Activated CD4-positive, alpha-beta T cell treated with anti-CD3 and anti-CD28 coated beads, Interleukin-2, amount 10 ng/mL, durations not matched to agents 7 days and 5 days (primary cell): ENCODE results near the gene AGPAT2. TPM values are rescaled to one million over a fixed set of nuclear protein-coding genes. Genes with fewer than 3 reads are reported as not detected.

Experiments used
- CTCF ChIA-PET: fragments of 350-600 bp; sonication (Branson Sonifier 250); formaldehyde crosslinking; loops from one replicate; lab custom pipeline; 2021; ENCODE audit warnings: antibody characterized with exemption; lab: Charles Lee
- POLR2A ChIA-PET: fragments of 350-600 bp; sonication (Branson Sonifier 250); formaldehyde crosslinking; loops from one replicate; lab custom pipeline; 2021; ENCODE audit warnings: antibody characterized with exemption; lab: Charles Lee
- DNase-seq: peaks from one replicate; pipeline ENCODE4 v3.0.0-alpha.2; 2020
- H3K27ac Mint-ChIP-seq: one replicate; pipeline ENCODE4 v1.8.0; 2021; ENCODE audit warnings: mild to moderate bottlenecking, moderate library complexity, mixed read lengths
- H3K27me3 Mint-ChIP-seq: one replicate; pipeline ENCODE4 v1.8.0; 2021; ENCODE audit warnings: mixed read lengths
- H3K36me3 Mint-ChIP-seq: one replicate; pipeline ENCODE4 v1.8.0; 2021; ENCODE audit warnings: low read depth, mixed read lengths
- H3K4me1 Mint-ChIP-seq: one replicate; pipeline ENCODE4 v1.8.0; 2021; ENCODE audit warnings: mixed read lengths
- H3K4me3 Mint-ChIP-seq: one replicate; pipeline ENCODE4 v1.8.0; 2021; ENCODE audit warnings: mild to moderate bottlenecking, moderate library complexity, mixed read lengths
- H3K9me3 Mint-ChIP-seq: one replicate; pipeline ENCODE4 v1.8.0; 2021; ENCODE audit warnings: mixed read lengths
- total RNA-seq, 2 experiments: library from RNA; stranded (reverse); gene quantifications; one replicate each; pipeline ENCODE4 v1.2.3, GENCODE V29; 2021

The AGPAT2 gene
- total RNA-seq, 2 experiments from 2014 or later = 15.0 to 17.0 TPM

DNA sequence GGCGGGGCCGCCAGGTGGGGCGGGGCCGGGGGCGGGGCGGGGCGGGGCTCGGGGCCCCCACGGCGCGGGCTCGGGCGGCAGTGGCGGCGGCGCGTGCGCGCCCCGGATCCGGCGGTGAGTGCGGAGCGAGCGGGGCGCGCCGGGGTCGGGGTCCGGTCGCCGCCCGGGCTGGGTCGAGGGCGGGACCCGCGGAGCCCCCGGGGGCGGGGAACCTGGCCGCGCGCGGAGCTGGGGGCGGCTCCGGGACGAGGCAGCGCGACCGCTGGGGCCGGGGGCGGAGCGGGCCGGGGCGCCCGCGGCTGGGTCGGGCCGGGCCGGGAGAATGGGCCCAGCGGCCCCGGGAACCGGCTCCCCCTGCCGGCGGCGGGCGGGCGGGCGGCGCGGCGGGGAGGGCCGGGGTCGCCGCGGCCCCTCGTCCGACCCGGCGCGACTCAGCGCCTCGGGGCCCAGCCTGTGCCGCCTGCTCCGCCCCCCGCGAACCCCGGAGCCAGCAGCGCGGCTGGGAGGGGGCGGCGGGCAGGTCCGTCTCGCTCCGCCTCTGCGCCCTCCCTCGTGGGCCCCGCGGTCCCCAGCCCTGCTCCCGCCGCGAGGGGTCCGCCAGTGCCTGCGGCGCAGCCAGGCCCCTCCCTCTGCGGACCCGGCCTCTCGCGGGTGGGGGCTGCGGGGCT lies 21.4 kb downstream of the AGPAT2 start:
- DNase-seq = no peak
- Mint-ChIP-seq H3K9me3 (no peaks in the 10 kb centered on the region), H3K27ac (no peak overlapping the region), H3K4me1 (peaks cover 7% of the 10 kb centered on the region), H3K4me3 (no peak overlapping the region), H3K27me3 (peaks cover 9% of the 10 kb centered on the region), H3K36me3 (no peaks in the 10 kb centered on the region)
- POLR2A ChIA-PET = no interaction called here
- CTCF ChIA-PET = interaction anchor here (0.6 kb wide), 1 partner anchor 178 kb away, joined by 3 read pairs; no protein-coding TSS in a partner anchor

DNA sequence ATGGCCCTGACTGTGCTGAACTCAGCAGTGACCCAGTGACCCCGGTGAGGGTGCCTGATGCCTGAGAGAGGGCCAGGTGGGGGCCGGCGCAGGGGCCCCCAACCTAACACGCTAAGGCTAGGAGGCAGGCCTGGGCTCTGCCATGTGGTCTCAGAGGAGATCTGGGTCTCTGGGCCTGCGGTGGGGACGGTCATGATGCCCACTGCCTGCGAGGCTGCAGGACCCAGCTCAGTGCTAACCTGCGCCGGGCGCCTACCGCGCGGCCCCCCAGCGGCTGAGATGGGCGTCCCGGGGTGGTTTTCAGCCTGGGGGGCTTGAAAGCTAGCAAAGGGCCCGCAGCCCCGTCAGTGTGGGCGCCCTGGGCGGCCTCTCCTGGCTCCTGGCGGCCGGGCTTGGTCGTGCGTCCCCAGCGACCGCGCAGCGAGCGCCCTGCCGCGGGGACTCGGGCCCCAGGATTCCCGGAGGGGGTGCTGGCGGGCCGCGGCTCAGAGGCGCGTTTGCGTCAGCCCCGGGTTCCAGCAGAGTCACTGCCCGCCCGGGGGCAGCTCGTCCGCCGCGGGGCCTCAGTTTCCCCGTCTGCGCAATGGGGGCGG lies 22.1 kb downstream of the AGPAT2 start:
- Mint-ChIP-seq H3K27ac (no peak overlapping the region), H3K4me1 (peaks cover 7% of the 10 kb centered on the region), H3K27me3 (peaks cover 13% of the 10 kb centered on the region), H3K4me3 (peak overlapping the region; percentile 73), H3K9me3 (no peaks in the 10 kb centered on the region), H3K36me3 (no peaks in the 10 kb centered on the region)
- ChIA-PET POLR2A (no interaction called here), CTCF (interaction anchor here (0.6 to 1.8 kb wide), 3 partner anchors 14 to 369 kb away, joined by 3 to 6 read pairs (median 3); no protein-coding TSS in a partner anchor)
- no peak for DNase-seq

DNA sequence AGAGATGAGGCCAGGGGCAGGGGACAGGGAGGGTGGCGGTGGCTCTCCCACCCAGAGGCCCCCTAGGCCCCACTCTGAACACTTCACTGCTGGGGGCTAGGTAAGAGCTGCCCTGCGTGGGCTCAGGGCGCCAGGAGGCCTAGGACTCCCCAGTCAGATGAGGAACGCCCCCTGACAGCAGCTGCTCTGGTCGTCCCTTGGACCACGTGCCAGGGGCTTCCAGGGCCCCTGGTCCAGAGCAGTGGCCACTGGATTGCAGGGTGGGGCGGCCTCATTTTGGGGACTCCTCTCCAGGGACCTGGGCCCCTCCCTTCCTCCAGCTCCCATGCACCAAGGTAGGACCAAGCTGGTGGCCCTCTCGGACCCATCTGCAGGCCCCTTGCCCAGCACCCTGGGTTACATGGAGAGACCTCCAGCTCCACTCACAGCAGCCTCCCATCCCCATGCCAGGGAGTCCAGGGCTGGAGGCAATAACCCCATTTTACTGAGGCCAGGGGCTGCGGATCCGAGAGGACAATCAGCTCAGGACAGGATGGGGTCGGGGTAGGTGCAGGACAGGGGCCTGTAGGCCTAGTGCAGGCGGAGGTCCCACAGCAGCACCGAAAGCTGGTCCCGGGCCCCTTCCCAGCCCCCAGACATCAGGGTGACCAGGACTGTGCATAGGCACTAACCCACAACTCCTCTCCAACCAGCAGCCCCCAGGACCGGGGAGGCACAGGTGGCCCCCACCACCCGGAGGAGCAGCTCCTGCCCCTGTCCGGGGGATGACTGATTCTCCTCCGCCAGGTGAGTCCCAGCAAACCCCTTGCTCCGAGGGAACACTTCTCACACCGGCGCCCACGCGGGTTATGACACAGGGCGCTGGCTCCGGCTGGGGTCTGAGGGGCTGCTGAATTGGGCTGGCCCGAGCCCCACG lies 23.0 kb downstream of the AGPAT2 start:
- peaks cover 7% of the 10 kb centered on the region for H3K4me1 Mint-ChIP-seq
- H3K27me3 Mint-ChIP-seq = peaks cover 13% of the 10 kb centered on the region
- no peak for DNase-seq
- no peaks in the 10 kb centered on the region for H3K9me3 Mint-ChIP-seq
- CTCF ChIA-PET = interaction anchor here (0.5 to 1.8 kb wide), 4 partner anchors 11 to 370 kb away, joined by 3 to 6 read pairs (median 4); no protein-coding TSS in a partner anchor
- no peaks in the 10 kb centered on the region for H3K36me3 Mint-ChIP-seq
- peak overlapping the region; percentile 73 for H3K4me3 Mint-ChIP-seq
- no peak overlapping the region for H3K27ac Mint-ChIP-seq
- POLR2A ChIA-PET = no interaction called here

DNA sequence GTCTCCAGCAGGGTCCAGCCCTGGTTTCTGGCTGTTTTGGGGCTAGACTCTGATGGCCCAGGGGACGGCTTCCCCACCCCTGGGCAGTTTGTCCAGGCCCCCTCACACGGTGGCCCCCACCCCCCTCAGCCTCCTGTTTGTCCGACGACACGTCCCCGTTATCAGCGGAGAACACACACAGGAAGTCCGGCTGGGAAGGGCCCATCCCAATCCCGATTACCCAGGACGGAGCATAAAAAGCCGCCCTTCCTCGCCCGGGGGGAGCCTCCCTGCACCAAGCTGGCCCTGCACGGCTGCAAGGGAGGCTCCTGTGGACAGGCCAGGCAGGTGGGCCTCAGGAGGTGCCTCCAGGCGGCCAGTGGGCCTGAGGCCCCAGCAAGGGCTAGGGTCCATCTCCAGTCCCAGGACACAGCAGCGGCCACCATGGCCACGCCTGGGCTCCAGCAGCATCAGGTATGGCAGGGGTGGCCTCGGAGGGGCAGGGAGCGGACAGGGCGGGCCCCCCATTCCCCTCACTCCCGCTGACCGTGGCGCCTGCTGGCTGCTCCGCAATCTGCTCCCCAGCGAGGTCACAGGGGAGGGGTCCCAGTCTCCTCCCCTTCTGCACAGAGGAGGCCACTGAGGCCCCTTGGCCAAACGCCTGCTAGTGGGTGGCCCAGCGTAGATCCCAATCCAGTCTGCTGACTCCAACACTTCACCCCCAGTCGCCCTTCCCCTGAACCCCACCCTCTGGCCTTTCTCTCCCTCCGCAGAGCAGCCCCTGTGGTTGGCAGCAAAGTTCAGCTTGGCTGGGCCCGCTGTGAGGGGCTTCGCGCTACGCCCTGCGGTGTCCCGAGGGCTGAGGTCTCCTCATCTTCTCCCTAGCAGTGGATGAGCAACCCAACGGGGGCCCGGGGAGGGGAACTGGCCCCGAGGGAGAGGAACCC lies 24.3 kb downstream of the AGPAT2 start, which contains the start of gene EGFL7:
Gene EGFL7, plus strand, starts transcription at position 261 of the 926 bp plus-strand sequence. CDS start 5,367 bp downstream, outside the sequence.
- ChIA-PET CTCF (interaction anchor here (1.0 to 2.0 kb wide), 2 partner anchors 10 to 67 kb away, joined by 3 to 5 read pairs; no protein-coding TSS in a partner anchor), POLR2A (no interaction called here)
- Mint-ChIP-seq H3K27me3 (peaks cover 22% of the 10 kb centered on the region), H3K36me3 (no peaks in the 10 kb centered on the region), H3K4me3 (no peak within 1 kb of the TSS), H3K27ac (no peak within 1 kb of the TSS), H3K4me1 (peaks cover 9% of the 10 kb centered on the region), H3K9me3 (no peaks in the 10 kb centered on the region)
- DNase-seq = no peak

DNA sequence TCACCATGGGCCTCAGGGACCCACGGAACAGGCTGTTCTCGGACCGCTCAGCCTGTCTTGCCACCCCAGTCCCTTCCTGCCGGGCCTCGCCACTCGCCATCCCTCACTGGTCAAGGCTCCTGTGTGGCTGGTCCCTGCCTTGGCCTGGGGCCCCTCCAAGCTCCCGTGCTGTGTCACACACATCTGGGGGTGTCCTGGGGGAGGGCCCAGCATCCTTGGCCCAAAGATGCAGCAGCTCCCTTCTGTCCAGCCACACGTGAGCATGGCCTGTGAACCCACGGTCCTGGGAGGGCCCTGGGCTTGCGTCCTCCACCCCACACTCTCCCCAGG lies 25.0 kb downstream of the AGPAT2 start:
- Mint-ChIP-seq H3K4me3 (no peak overlapping the region), H3K36me3 (no peaks in the 10 kb centered on the region), H3K27ac (no peak overlapping the region), H3K27me3 (peaks cover 28% of the 10 kb centered on the region), H3K9me3 (no peaks in the 10 kb centered on the region), H3K4me1 (peaks cover 9% of the 10 kb centered on the region)
- DNase-seq = no peak
- ChIA-PET CTCF (interaction anchor here (0.6 to 2.0 kb wide), 3 partner anchors 10 to 67 kb away, joined by 3 to 6 read pairs (median 5); no protein-coding TSS in a partner anchor), POLR2A (no interaction called here)

DNA sequence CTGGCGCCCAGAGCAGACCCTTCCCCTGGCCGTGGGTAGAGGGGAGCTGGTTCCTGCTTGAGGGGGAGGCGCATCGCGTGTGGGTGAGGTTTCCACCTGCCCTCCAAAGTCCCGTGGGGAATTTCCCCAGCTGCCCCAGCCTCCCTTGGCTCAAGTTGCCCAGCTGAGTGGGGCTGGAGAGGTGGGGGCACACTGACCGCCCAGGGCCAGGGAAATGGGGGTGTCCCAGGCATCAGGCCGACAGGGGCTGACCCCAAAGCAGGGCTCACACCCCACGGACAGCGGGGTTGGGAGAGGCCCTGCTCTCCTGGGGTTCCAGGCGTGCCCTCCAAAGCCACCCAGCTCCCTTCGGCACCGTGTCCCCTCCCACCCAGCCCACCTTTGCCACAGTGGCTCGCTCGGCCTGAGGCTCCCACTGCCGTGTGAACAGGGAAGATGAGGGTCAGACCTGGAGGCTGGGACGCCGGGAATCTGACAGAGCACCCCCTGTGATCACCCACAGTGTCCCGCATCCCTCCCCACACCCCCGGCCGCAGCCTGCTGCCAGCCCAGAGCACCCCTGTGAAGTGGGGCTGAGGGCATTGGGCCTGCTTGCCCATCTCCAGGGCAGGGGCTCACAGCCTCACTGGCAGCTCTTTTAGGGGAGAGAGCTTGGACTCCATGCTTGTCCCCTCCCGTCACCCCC lies 25.5 kb downstream of the AGPAT2 start:
- ChIA-PET POLR2A (no interaction called here), CTCF (interaction anchor here (0.6 to 2.0 kb wide), 4 partner anchors 10 to 68 kb away, joined by 3 to 6 read pairs (median 4); no protein-coding TSS in a partner anchor)
- Mint-ChIP-seq H3K27me3 (peaks cover 33% of the 10 kb centered on the region), H3K27ac (no peak overlapping the region), H3K4me3 (no peak overlapping the region), H3K4me1 (peaks cover 9% of the 10 kb centered on the region), H3K36me3 (no peaks in the 10 kb centered on the region), H3K9me3 (no peaks in the 10 kb centered on the region)
- no peak for DNase-seq

DNA sequence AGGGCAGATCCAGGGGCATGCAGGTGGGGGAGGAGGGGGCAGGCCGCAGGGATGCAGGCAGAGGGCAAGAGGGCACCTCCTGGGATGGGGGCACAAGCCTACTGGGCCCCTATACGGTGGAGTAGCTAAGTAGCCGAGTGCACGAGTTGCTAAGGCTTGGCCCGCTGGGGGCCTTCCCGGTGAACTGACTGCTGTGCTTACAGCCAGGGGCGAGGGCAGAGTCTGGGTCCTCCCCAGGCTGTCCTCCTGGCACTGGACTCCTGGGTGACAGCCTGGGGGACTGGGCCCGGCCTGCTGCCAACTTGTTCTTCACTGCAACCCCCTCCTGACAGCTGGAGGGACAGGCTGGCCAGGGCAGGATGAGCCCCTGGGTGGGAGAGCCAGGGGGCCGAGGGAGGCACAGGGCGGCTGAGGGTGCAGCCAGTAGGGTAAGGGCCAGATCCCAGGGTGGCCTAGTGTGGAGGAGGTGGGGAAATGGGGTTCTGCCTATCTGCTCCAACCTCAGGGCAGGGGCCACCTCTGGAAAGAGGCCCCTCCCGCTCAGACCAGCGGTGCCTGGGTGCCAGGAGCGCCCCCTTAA lies 26.2 kb downstream of the AGPAT2 start:
- Mint-ChIP-seq H3K4me1 (peaks cover 9% of the 10 kb centered on the region), H3K36me3 (no peaks in the 10 kb centered on the region), H3K4me3 (no peak overlapping the region), H3K27ac (no peak overlapping the region), H3K27me3 (peaks cover 36% of the 10 kb centered on the region), H3K9me3 (no peaks in the 10 kb centered on the region)
- POLR2A ChIA-PET = no interaction called here
- CTCF ChIA-PET = interaction anchor here (1.6 to 2.0 kb wide), 2 partner anchors 11 to 15 kb away, joined by 4 to 5 read pairs; no protein-coding TSS in a partner anchor
- no peak for DNase-seq

DNA sequence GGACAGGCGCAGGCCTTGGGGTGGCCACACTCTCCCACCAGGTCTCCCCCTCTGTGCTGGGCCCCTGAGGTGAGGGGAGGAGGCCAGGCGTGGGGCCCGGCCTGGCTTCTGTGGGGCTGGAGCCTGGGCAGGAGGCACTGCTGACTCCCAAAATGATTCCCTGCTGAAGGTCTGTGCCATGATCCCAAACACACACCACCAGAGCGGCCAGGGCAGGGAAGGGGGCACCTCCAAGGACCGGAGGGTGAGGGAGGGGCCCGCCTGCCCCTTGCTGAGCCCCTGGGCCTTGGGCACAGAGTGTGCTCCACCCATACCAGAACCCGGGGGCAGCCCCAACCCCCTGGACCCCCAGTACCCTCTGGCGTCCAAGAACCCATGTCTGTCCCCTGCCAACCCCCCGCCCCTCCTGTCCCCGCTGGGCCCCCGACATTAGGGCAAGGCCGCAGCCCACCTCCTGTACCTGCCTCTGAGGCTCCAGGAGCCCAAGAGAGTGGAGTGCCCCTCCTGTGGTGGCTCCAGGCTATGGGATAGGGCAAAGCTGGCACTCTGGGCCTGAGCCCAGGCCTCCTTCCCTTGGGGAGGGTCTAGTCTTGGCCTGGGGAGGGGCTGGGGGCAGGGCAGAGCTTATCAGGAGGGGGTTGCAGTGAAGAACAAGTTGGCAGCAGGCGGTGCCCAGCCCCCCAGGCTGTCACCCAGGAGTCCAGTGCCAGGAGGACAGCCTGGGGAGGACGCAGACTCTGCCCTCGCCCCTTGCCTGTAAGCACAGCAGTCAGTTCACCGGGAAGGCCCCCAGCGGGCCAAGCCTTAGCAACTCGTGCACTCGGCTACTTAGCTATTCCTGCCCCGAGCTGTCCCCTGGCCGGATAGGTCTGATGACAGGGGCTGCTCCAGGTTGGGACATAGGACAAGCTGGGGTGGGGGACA lies 27.1 kb downstream of the AGPAT2 start:
- POLR2A ChIA-PET = no interaction called here
- Mint-ChIP-seq H3K27ac (no peak overlapping the region), H3K9me3 (no peaks in the 10 kb centered on the region), H3K36me3 (no peaks in the 10 kb centered on the region), H3K4me1 (peaks cover 8% of the 10 kb centered on the region), H3K4me3 (no peak overlapping the region), H3K27me3 (peaks cover 39% of the 10 kb centered on the region)
- CTCF ChIA-PET = interaction anchor here (1.6 kb wide), 1 partner anchor 16 kb away, joined by 4 read pairs; no protein-coding TSS in a partner anchor
- no peak for DNase-seq

DNA sequence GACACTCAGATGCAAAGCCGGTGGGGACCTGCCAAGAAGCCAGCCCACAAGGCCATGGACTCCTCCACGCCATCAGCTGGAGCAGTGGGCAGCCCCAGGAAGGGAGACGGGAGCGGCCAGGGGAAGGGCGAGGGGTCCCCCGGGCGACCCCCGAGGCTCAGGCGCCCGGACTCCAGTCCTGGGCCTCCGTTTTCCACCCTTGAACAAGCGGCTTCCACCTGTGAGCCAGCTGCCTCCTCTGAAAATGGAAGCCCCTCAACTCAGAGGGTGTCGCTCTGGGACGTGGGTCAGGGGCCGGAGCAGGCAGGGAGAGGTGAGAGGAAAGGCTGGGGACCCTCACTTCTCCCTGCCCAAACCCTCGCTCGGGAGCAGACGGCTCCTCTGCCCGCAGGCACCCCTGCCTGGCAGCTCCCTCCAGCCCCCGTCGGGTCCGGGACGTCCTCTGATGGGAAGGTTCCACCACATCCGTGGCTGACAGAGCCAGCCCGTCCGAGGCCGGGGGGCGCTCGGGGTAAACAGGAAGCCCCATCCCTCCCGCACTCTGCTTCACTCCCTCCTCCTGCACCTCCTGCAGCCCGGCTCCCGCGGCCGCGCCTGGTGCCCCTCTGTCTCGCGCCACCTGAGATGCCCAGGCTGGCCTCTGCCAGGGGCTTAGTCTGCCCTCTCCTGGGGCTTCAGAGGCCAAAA lies 28.3 kb downstream of the AGPAT2 start:
- peak; percentile 19 for DNase-seq
- POLR2A ChIA-PET = no interaction called here
- Mint-ChIP-seq H3K27ac (no peak overlapping the region), H3K27me3 (peaks cover 35% of the 10 kb centered on the region), H3K4me3 (no peak overlapping the region), H3K9me3 (no peaks in the 10 kb centered on the region), H3K4me1 (peaks cover 4% of the 10 kb centered on the region), H3K36me3 (no peaks in the 10 kb centered on the region)
- CTCF ChIA-PET = no interaction called here
